Loucy (cell line): Measurements from ENCODE around the gene NPW.

Experiments used
- H2AFZ ChIP-seq: fragments of 200-600 bp; sonication (generic); 2 replicates; pipeline ENCODE4 v1.6.0; 2016; ENCODE audit warnings: antibody characterized with exemption, mild to moderate bottlenecking, low read length, moderate library complexity
- H3F3A ChIP-seq: fragments of 200-600 bp; 2 replicates; pipeline ENCODE4 v1.6.0; 2016; ENCODE audit warnings: antibody characterized with exemption, low read depth, mild to moderate bottlenecking
- H3K27me3 ChIP-seq: fragments of 200-600 bp; sonication (generic); 2 replicates; pipeline ENCODE4 v1.6.1; 2014; ENCODE audit warnings: low read length, mild to moderate bottlenecking; ENCODE audit not compliant: insufficient read depth, poor library complexity, severe bottlenecking
- H3K36me3 ChIP-seq: fragments of 200-600 bp; sonication (generic); 2 replicates; pipeline ENCODE4 v1.6.1; 2016; ENCODE audit warnings: low read length; ENCODE audit not compliant: insufficient read depth
- H3K4me1 ChIP-seq: fragments of 200-600 bp; sonication (generic); 2 replicates; pipeline ENCODE4 v1.5.1; 2014; ENCODE audit warnings: low read length, mild to moderate bottlenecking; ENCODE audit not compliant: insufficient read depth, poor library complexity, severe bottlenecking
- H3K4me2 ChIP-seq: fragments of 200-600 bp; sonication (generic); 2 replicates; pipeline ENCODE4 v1.6.0; 2014; ENCODE audit warnings: antibody characterized with exemption, low read length, low read depth, mild to moderate bottlenecking; ENCODE audit not compliant: poor library complexity, severe bottlenecking
- H3K4me3 ChIP-seq: fragments of 200-600 bp; sonication (generic); 2 replicates; pipeline ENCODE4 v1.5.1; 2014; ENCODE audit warnings: low read length, mild to moderate bottlenecking, mixed read lengths; ENCODE audit not compliant: poor library complexity, severe bottlenecking
- H3K79me2 ChIP-seq: fragments of 200-600 bp; sonication (generic); 2 replicates; pipeline ENCODE4 v1.6.1; 2014; ENCODE audit warnings: low read length; ENCODE audit not compliant: insufficient read depth
- H3K9ac ChIP-seq: fragments of 200-600 bp; sonication (generic); 2 replicates; pipeline ENCODE4 v1.6.0; 2014; ENCODE audit warnings: mild to moderate bottlenecking, low read depth, low read length, moderate library complexity; ENCODE audit not compliant: poor library complexity, severe bottlenecking
- H3K9me2 ChIP-seq: fragments of 200-600 bp; sonication (generic); replicated peaks from 2 replicates; pipeline ENCODE4 v1.6.1; 2016; ENCODE audit warnings: low read depth, low read length, mixed read lengths
- H3K9me3 ChIP-seq: fragments of 200-600 bp; sonication (generic); 2 replicates; pipeline ENCODE4 v1.6.1; 2014; ENCODE audit warnings: mild to moderate bottlenecking, antibody characterized with exemption, low read length, low read depth; ENCODE audit not compliant: insufficient read depth
- H4K20me1 ChIP-seq: fragments of 200-600 bp; sonication (generic); 2 replicates; pipeline ENCODE4 v1.6.0; 2014; ENCODE audit warnings: antibody characterized with exemption, low read length, mild to moderate bottlenecking; ENCODE audit not compliant: insufficient read depth, poor library complexity, severe bottlenecking
- CTCF ChIP-seq: fragments of 200-600 bp; sonication (generic); conservative IDR thresholded peaks from 2 replicates; pipeline ENCODE4 v1.5.1; 2014; ENCODE audit warnings: mild to moderate bottlenecking, antibody characterized with exemption, low read length
- EZH2phosphoT487 ChIP-seq: fragments of 200-600 bp; IDR thresholded peaks from 2 replicates; pipeline ENCODE4 v1.6.1; 2018; ENCODE audit warnings: antibody characterized with exemption, mild to moderate bottlenecking, moderate library complexity, borderline replicate concordance

NPW gene

GRCh38 chr16:1993731-1994131 is 25.9 kb upstream of the NPW start:
- Histone ChIP-seq H3K79me2 (no peaks in the 10 kb centered on the region), H4K20me1 (no peaks in the 10 kb centered on the region), H3K9me3 (no peaks in the 10 kb centered on the region), H3K4me2 (no peak overlapping the region), H3K9me2 (no peaks in the 10 kb centered on the region), H3K4me1 (no peaks in the 10 kb centered on the region), H2AFZ (no peak overlapping the region), H3F3A (no peaks in the 10 kb centered on the region), H3K36me3 (peaks cover 3% of the 10 kb centered on the region; the same call in 1 of the 2 replicates), H3K4me3 (no peak overlapping the region), H3K27me3 (no peaks in the 10 kb centered on the region), H3K9ac (no peak overlapping the region)
- TF ChIP-seq CTCF (no peak), EZH2phosphoT487 (no peak)

GRCh38 chr16:1997494-1998359 is 21.9 kb upstream of the NPW start:
- H3K79me2 ChIP-seq, result no peaks in the 10 kb centered on the region
- H3K4me2 ChIP-seq, result no peak overlapping the region
- H3K9me3 ChIP-seq, result no peaks in the 10 kb centered on the region
- no peaks in the 10 kb centered on the region for H3K9me2 ChIP-seq
- TF ChIP-seq CTCF, result no peak
- TF ChIP-seq EZH2phosphoT487, result no peak
- no peak overlapping the region for H3K9ac ChIP-seq
- H3K4me1 ChIP-seq, result no peaks in the 10 kb centered on the region
- no peak overlapping the region for H3K4me3 ChIP-seq
- H3F3A ChIP-seq, result no peaks in the 10 kb centered on the region
- peaks cover 24% of the 10 kb centered on the region; the same call in 1 of the 2 replicates for H3K36me3 ChIP-seq
- no peaks in the 10 kb centered on the region for H4K20me1 ChIP-seq
- H3K27me3 ChIP-seq, result no peaks in the 10 kb centered on the region
- H2AFZ ChIP-seq, result no peak overlapping the region

- Histone ChIP-seq H3K36me3 (peaks cover 31% of the 10 kb centered on the region; the same call in 1 of the 2 replicates), H3K9me2 (no peaks in the 10 kb centered on the region), H3K4me3 (no peak overlapping the region), H3K9ac (no peak overlapping the region), H3K9me3 (no peaks in the 10 kb centered on the region), H3K4me1 (no peaks in the 10 kb centered on the region), H3K27me3 (no peaks in the 10 kb centered on the region), H3K79me2 (peaks cover 3% of the 10 kb centered on the region; the same call in 1 of the 2 replicates), H2AFZ (no peak overlapping the region), H3F3A (no peaks in the 10 kb centered on the region), H3K4me2 (no peak overlapping the region), H4K20me1 (peaks cover 1% of the 10 kb centered on the region)
- TF ChIP-seq EZH2phosphoT487 (no peak), CTCF (no peak)
Measured at GRCh38 chr16:1998360-1998835, 21.2 kb upstream of the NPW start.
